H1 (cell line): ENCODE results near the gene CLDN12. TPM values are rescaled to one million over a fixed set of nuclear protein-coding genes. Genes with fewer than 3 reads are reported as not detected.

Experiments
- CTCF ChIA-PET: fragments of 300-600 bp; sonication (Branson Sonifier 250); formaldehyde crosslinking; loops from one replicate; lab custom pipeline; 2021; ENCODE audit not compliant: partially characterized antibody; lab: Charles Lee
- POLR2A ChIA-PET: fragments of 300-600 bp; sonication (Branson Sonifier 250); formaldehyde crosslinking; loops from one replicate; lab custom pipeline; 2021; ENCODE audit warnings: inconsistent platforms; ENCODE audit not compliant: partially characterized antibody; lab: Charles Lee
- DNase-seq, 2 experiments: peaks; one replicate each; pipeline versions ENCODE4 v3.0.0 to v3.0.0-alpha.2; 2010 to 2022; ENCODE audit warnings: low spot score in 2 of 2, low read depth in 1 of 2, mixed read lengths in 1 of 2
- FAIRE-seq: peaks from 2 replicates; lab custom pipeline; 2011; peaks lifted over from hg19 to GRCh38; lab: Jason Lieb, UNC
- H2AFZ ChIP-seq: 2 replicates; pipeline ENCODE4 v1.8.1; 2012; ENCODE audit warnings: low read length, inconsistent platforms
- H2AK5ac ChIP-seq: 2 replicates; pipeline ENCODE4 v1.6.1; 2013; ENCODE audit warnings: low read depth, low read length
- H2BK120ac ChIP-seq: replicated peaks from 2 replicates; pipeline ENCODE3; 2013; ENCODE audit warnings: low read depth, low read length, inconsistent platforms
- H2BK12ac ChIP-seq: 2 replicates; pipeline ENCODE4 v1.6.1; 2013; ENCODE audit warnings: low read depth, low read length
- H2BK15ac ChIP-seq: 2 replicates; pipeline ENCODE4 v1.6.1; 2013; ENCODE audit warnings: low read length
- H2BK20ac ChIP-seq: 2 replicates; pipeline ENCODE4 v1.6.1; 2013; ENCODE audit warnings: low read length
- H2BK5ac ChIP-seq: 2 replicates; pipeline ENCODE4 v1.6.1; 2013; ENCODE audit warnings: low read depth, low read length
- H3K14ac ChIP-seq: 2 replicates; pipeline ENCODE4 v1.6.1; 2013; ENCODE audit warnings: inconsistent platforms; ENCODE audit not compliant: insufficient read length
- H3K18ac ChIP-seq: 2 replicates; pipeline ENCODE4 v1.6.1; 2013; ENCODE audit warnings: low read length; ENCODE audit errors: extremely low read depth
- H3K23ac ChIP-seq: 2 replicates; pipeline ENCODE4 v1.6.1; 2013; ENCODE audit warnings: inconsistent platforms; ENCODE audit not compliant: insufficient read length
- H3K23me2 ChIP-seq: 2 replicates; pipeline ENCODE4 v1.6.1; 2013; ENCODE audit warnings: low read depth, low read length
- H3K27ac ChIP-seq: 2 replicates; pipeline ENCODE4 v1.6.1; 2011; ENCODE audit warnings: low read depth, low read length, inconsistent platforms
- H3K27me3 ChIP-seq, 4 experiments: replicated peaks in 1 of 4; 1 replicate in 1 of 4; 2 replicates in 3 of 4; pipeline versions ENCODE4 v1.6.1 to v1.8.1; 2011 to 2013; ENCODE audit warnings: low read length in 3 of 4, mild to moderate bottlenecking in 3 of 4, inconsistent platforms in 2 of 4, mixed read lengths in 2 of 4, moderate library complexity in 1 of 4; ENCODE audit not compliant: control insufficient read depth in 3 of 4, insufficient read depth in 3 of 4; ENCODE audit errors: extremely low read depth in 1 of 4
- H3K36me3 ChIP-seq, 4 experiments: 2 replicates each; pipeline versions ENCODE4 v1.6.1 to v1.8.1; 2011 to 2013; ENCODE audit warnings: mild to moderate bottlenecking in 4 of 4, low read length in 3 of 4, moderate library complexity in 2 of 4, control low read depth in 1 of 4, inconsistent platforms in 1 of 4; ENCODE audit not compliant: insufficient read depth in 4 of 4, control insufficient read depth in 2 of 4
- H3K4ac ChIP-seq: replicated peaks from 2 replicates; pipeline ENCODE3; 2013; ENCODE audit warnings: low read length, low read depth, mixed read lengths, inconsistent platforms; ENCODE audit not compliant: insufficient read length
- H3K4me1 ChIP-seq, 4 experiments: replicated peaks in 1 of 4; 1 replicate in 1 of 4; 2 replicates in 3 of 4; pipeline versions ENCODE4 v1.6.1 to v1.8.1; 2011 to 2013; ENCODE audit warnings: low read length in 3 of 4, inconsistent platforms in 2 of 4, mixed read lengths in 1 of 4; ENCODE audit not compliant: insufficient read depth in 4 of 4, control insufficient read depth in 3 of 4
- H3K4me2 ChIP-seq, 2 experiments: 2 replicates each; pipeline versions ENCODE4 v1.6.1 to v1.8.1; 2011 to 2013; ENCODE audit warnings: low read depth in 2 of 2, low read length in 2 of 2, control low read depth in 1 of 2, inconsistent platforms in 1 of 2, mild to moderate bottlenecking in 1 of 2; ENCODE audit not compliant: insufficient read depth in 1 of 2
- H3K4me3 ChIP-seq, 4 experiments: fragments of 200-600, 300-600 bp in 1 of 4; sonication (generic), shearing (Covaris generic), sonication (Bioruptor Twin) in 1 of 4; 2 replicates each; pipeline versions ENCODE4 v1.5.1 to v1.8.1; 2011 to 2016; ENCODE audit warnings: low read length in 4 of 4, low read depth in 3 of 4, control low read depth in 2 of 4, inconsistent platforms in 2 of 4, mild to moderate bottlenecking in 2 of 4, mixed read lengths in 1 of 4, moderate library complexity in 1 of 4; ENCODE audit not compliant: insufficient read depth in 2 of 4; ENCODE audit errors: extremely low read depth in 1 of 4
- H3K56ac ChIP-seq: replicated peaks from 2 replicates; pipeline ENCODE3; 2013; ENCODE audit warnings: low read depth, mild to moderate bottlenecking, mixed read lengths, low read length, inconsistent platforms; ENCODE audit not compliant: insufficient read length
- H3K79me1 ChIP-seq: 2 replicates; pipeline ENCODE4 v1.6.1; 2013; ENCODE audit warnings: low read depth, low read length, control low read depth
- H3K79me2 ChIP-seq, 2 experiments: 2 replicates each; pipeline versions ENCODE4 v1.6.1 to v1.8.1; 2012 to 2013; ENCODE audit warnings: low read length in 2 of 2, mild to moderate bottlenecking in 2 of 2, inconsistent platforms in 1 of 2; ENCODE audit not compliant: insufficient read depth in 2 of 2, control insufficient read depth in 1 of 2
- H3K9ac ChIP-seq, 4 experiments: replicated peaks in 1 of 4; 1 replicate in 1 of 4; 2 replicates in 3 of 4; pipeline versions ENCODE4 v1.6.1 to v1.8.1; 2011 to 2013; ENCODE audit warnings: low read depth in 3 of 4, low read length in 3 of 4, control low read depth in 2 of 4, mild to moderate bottlenecking in 2 of 4, moderate library complexity in 2 of 4, inconsistent platforms in 1 of 4; ENCODE audit errors: extremely low read depth in 1 of 4
- H3K9me3 ChIP-seq, 2 experiments: 2 replicates each; pipeline versions ENCODE4 v1.6.1 to v1.8.1; 2012 to 2013; ENCODE audit warnings: mild to moderate bottlenecking in 2 of 2, moderate library complexity in 2 of 2, control low read depth in 1 of 2, inconsistent platforms in 1 of 2, low read depth in 1 of 2, low read length in 1 of 2, mixed read lengths in 1 of 2; ENCODE audit not compliant: insufficient read depth in 2 of 2
- H4K20me1 ChIP-seq, 2 experiments: replicated peaks in 1 of 2; 2 replicates each; pipeline versions ENCODE3 to v1.8.1; 2011 to 2013; ENCODE audit warnings: inconsistent platforms in 2 of 2, low read length in 2 of 2, mild to moderate bottlenecking in 1 of 2; ENCODE audit not compliant: insufficient read depth in 2 of 2, control insufficient read depth in 1 of 2
- H4K5ac ChIP-seq: 2 replicates; pipeline ENCODE4 v1.6.1; 2013; ENCODE audit warnings: low read length, low read depth, mixed read lengths, inconsistent platforms; ENCODE audit not compliant: insufficient read length
- H4K8ac ChIP-seq: 2 replicates; pipeline ENCODE4 v1.8.0; 2013; ENCODE audit warnings: mild to moderate bottlenecking, moderate library complexity, low read length, inconsistent platforms; ENCODE audit not compliant: insufficient read depth; ENCODE audit errors: extremely low read depth
- H4K91ac ChIP-seq: replicated peaks from 2 replicates; pipeline ENCODE3; 2013; ENCODE audit warnings: low read length, mixed read lengths, inconsistent platforms; ENCODE audit not compliant: insufficient read length
- CBX5 ChIP-seq: fragments of 300-800, 300-1000 bp; sonication (generic); IDR thresholded peaks from 2 replicates; pipeline ENCODE4 v1.7.1; 2016; ENCODE audit warnings: antibody characterized with exemption, low read length, low read depth
- FOSL1 ChIP-seq: IDR thresholded peaks from 2 replicates; pipeline ENCODE4 v1.6.1; 2011; ENCODE audit warnings: mild to moderate bottlenecking, low read depth, low read length, moderate library complexity; ENCODE audit not compliant: insufficient read depth
- KDM4A ChIP-seq: IDR thresholded peaks from one replicate; pipeline ENCODE4 v1.7.1; 2012; ENCODE audit warnings: low read depth, mild to moderate bottlenecking, moderate library complexity, low read length, inconsistent platforms; ENCODE audit not compliant: severe bottlenecking
- PHF8 ChIP-seq: fragments of 200-600 bp; sonication (generic); conservative IDR thresholded peaks from 2 replicates; pipeline ENCODE4 v1.7.1; 2012; ENCODE audit warnings: low read depth, mild to moderate bottlenecking, inconsistent platforms, low read length, moderate library complexity
- POLR2A ChIP-seq, 2 experiments: IDR thresholded peaks; 1 replicate in 1 of 2; 2 replicates in 1 of 2; pipeline ENCODE4 v1.6.1; 2011; ENCODE audit warnings: low read depth in 2 of 2, low read length in 2 of 2, mild to moderate bottlenecking in 2 of 2; ENCODE audit errors: control extremely low read depth in 1 of 2
- RNF2 ChIP-seq: fragments of 200-900, 300-1000 bp; sonication (generic); IDR thresholded peaks from 2 replicates; pipeline ENCODE4 v1.7.1; 2016; ENCODE audit warnings: borderline replicate concordance, low read depth, mild to moderate bottlenecking, antibody characterized with exemption, low read length; ENCODE audit not compliant: poor library complexity, severe bottlenecking; ENCODE audit errors: missing control alignments
- SP4 ChIP-seq: IDR thresholded peaks from 2 replicates; pipeline ENCODE4 v1.6.1; 2012; ENCODE audit warnings: low read length, inconsistent platforms
- SRF ChIP-seq: IDR thresholded peaks from 2 replicates; pipeline ENCODE4 v1.6.1; 2011; ENCODE audit warnings: mild to moderate bottlenecking, low read depth, low read length, moderate library complexity
- polyA plus RNA-seq, 7 experiments: library from polyadenylated mRNA; depleted of rRNA in 3 of 7; stranded (reverse) in 5 of 7; unstranded in 2 of 7; fragments of >200 nt in 5 of 7; fragments of 200-250 nt in 2 of 7; gene quantifications; 1 replicate in 5 of 7; 2 replicates in 1 of 7; 4 replicates in 1 of 7; pipeline versions ENCODE4 v1.2.1 to v1.2.3, GENCODE V29; 2011 to 2013; ENCODE audit warnings: missing spikeins in 2 of 7, mixed read lengths in 2 of 7
- total RNA-seq: library from RNA; stranded (reverse); fragmentation: NEBNext Ultra II Directional; extraction: Animal tissue kit (Norgen Biotek cat#: 25700); gene quantifications from 2 replicates; pipeline ENCODE4 v1.2.1, GENCODE V29; 2021
- TF ChIP-seq, protein P1 (sequence below): IDR thresholded peaks from 2 replicates; pipeline ENCODE4 v1.6.1; 2011; ENCODE audit warnings: low read length, improper control_type of control experiment
- TF ChIP-seq, protein P2 (sequence below), 3 experiments: IDR thresholded peaks; 1 replicate in 2 of 3; 2 replicates in 1 of 3; pipeline versions ENCODE4 v1.5.1 to v1.6.1; 2011; ENCODE audit warnings: low read length in 3 of 3, mild to moderate bottlenecking in 3 of 3, inconsistent platforms in 2 of 3, low read depth in 1 of 3, moderate library complexity in 1 of 3; ENCODE audit not compliant: insufficient read depth in 1 of 3; ENCODE audit errors: control extremely low read depth in 1 of 3

Gene CLDN12
- total and polyA plus RNA-seq, 2 of the 8 experiments (the other 6 are each of a cell fraction or from before 2014, with no cell fraction given), result 49.2 to 127 TPM

GRCh38 chr7:90453259-90453891 is 50.1 kb downstream of the CLDN12 start:
- no peak for FAIRE-seq
- CTCF ChIA-PET, result interaction anchor here (0.6 to 1.8 kb wide), 8 partner anchors 11 to 592 kb away, joined by 3 to 13 read pairs (median 4); partner anchors contain the start of gene CDK14
- TF ChIP-seq SP4 (no peak), FOSL1 (no peak), SRF (no peak), RNF2 (no peak), PHF8 (no peak), POLR2A (IDR thresholded peaks at IDR 0.05; ENCODE audit: control extremely low read depth in 1 of 2, low read depth in 2 of 2, low read length in 2 of 2) (no peak), CBX5 (no peak), KDM4A (no peak)
- TF ChIP-seq, protein P1, sequence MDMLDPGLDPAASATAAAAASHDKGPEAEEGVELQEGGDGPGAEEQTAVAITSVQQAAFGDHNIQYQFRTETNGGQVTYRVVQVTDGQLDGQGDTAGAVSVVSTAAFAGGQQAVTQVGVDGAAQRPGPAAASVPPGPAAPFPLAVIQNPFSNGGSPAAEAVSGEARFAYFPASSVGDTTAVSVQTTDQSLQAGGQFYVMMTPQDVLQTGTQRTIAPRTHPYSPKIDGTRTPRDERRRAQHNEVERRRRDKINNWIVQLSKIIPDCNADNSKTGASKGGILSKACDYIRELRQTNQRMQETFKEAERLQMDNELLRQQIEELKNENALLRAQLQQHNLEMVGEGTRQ, result no peak
- TF ChIP-seq, protein P2, sequence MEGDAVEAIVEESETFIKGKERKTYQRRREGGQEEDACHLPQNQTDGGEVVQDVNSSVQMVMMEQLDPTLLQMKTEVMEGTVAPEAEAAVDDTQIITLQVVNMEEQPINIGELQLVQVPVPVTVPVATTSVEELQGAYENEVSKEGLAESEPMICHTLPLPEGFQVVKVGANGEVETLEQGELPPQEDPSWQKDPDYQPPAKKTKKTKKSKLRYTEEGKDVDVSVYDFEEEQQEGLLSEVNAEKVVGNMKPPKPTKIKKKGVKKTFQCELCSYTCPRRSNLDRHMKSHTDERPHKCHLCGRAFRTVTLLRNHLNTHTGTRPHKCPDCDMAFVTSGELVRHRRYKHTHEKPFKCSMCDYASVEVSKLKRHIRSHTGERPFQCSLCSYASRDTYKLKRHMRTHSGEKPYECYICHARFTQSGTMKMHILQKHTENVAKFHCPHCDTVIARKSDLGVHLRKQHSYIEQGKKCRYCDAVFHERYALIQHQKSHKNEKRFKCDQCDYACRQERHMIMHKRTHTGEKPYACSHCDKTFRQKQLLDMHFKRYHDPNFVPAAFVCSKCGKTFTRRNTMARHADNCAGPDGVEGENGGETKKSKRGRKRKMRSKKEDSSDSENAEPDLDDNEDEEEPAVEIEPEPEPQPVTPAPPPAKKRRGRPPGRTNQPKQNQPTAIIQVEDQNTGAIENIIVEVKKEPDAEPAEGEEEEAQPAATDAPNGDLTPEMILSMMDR (IDR thresholded peaks at IDR 0.05; ENCODE audit: control extremely low read depth in 1 of 3, insufficient read depth in 1 of 3, low read depth in 1 of 3, low read length in 3 of 3), result no peak

More at GRCh38 chr7:90453259-90453891, 50.1 kb downstream of the CLDN12 start:
- Histone ChIP-seq H3K4me2 (no peak overlapping the region), H4K5ac (no peak overlapping the region), H3K9me3 (no peaks in the 10 kb centered on the region), H2BK12ac (no peak overlapping the region), H3K27me3 (peaks cover 0 to 1% (median 0%) of the 10 kb centered on the region in 4 experiments; a peak in 1 of 7 replicates), H2BK120ac (no peak overlapping the region), H4K91ac (no peak overlapping the region), H3K18ac (no peak overlapping the region), H3K9ac (no peak overlapping the region), H3K27ac (no peak overlapping the region), H3K23me2 (no peaks in the 10 kb centered on the region), H3K36me3 (no peaks in the 10 kb centered on the region), H4K20me1 (no peaks in the 10 kb centered on the region), H2AK5ac (no peak overlapping the region), H3K79me1 (no peaks in the 10 kb centered on the region), H3K56ac (no peak overlapping the region), H2BK15ac (no peak overlapping the region), H3K4ac (no peak overlapping the region), H3K14ac (no peak overlapping the region), H3K79me2 (no peaks in the 10 kb centered on the region), H2AFZ (no peak overlapping the region), H3K23ac (no peak overlapping the region), H2BK5ac (no peak overlapping the region), H3K4me3 (no peak overlapping the region), H2BK20ac (no peak overlapping the region), H3K4me1 (no peaks in the 10 kb centered on the region), H4K8ac (no peak overlapping the region)
- POLR2A ChIA-PET, result no interaction called here
- DNase-seq, result no peak
